Activated B cell treated with CpG ODN at 0.5 μM for 24 hours (primary cell): ENCODE results near the gene CFAP20DC. TPM values are rescaled to one million over a fixed set of nuclear protein-coding genes. Genes with fewer than 3 reads are reported as not detected.

ENCODE experiments used
- ATAC-seq: fragments of 200-7000 bp; cut with Tn5 transposase; one replicate; pipeline ENCODE4 v1.10.0; 2021; ENCODE audit warnings: low read depth, mild to moderate bottlenecking, moderate library complexity
- CTCF ChIA-PET: fragments of 350-600 bp; sonication (Branson Sonifier 250); formaldehyde crosslinking; loops from one replicate; lab custom pipeline; 2021; ENCODE audit warnings: antibody characterized with exemption; lab: Charles Lee
- POLR2A ChIA-PET: fragments of 350-600 bp; sonication (Branson Sonifier 250); formaldehyde crosslinking; loops from one replicate; lab custom pipeline; 2021; ENCODE audit warnings: antibody characterized with exemption; lab: Charles Lee
- DNase-seq: peaks from one replicate; pipeline ENCODE4 v3.0.0; 2022
- H3K27ac Mint-ChIP-seq: one replicate; pipeline ENCODE4 v1.8.0; 2020; ENCODE audit warnings: mixed read lengths
- H3K27me3 Mint-ChIP-seq: one replicate; pipeline ENCODE4 v1.8.0; 2021; ENCODE audit warnings: mixed read lengths
- H3K36me3 Mint-ChIP-seq: one replicate; pipeline ENCODE4 v1.8.0; 2021; ENCODE audit warnings: low read depth, mixed read lengths
- H3K4me1 Mint-ChIP-seq: one replicate; pipeline ENCODE4 v1.8.0; 2021; ENCODE audit warnings: mixed read lengths
- H3K4me3 Mint-ChIP-seq: one replicate; pipeline ENCODE4 v1.8.0; 2020; ENCODE audit warnings: mild to moderate bottlenecking, mixed read lengths
- H3K9me3 Mint-ChIP-seq: one replicate; pipeline ENCODE4 v1.8.0; 2020; ENCODE audit warnings: mixed read lengths
- intact Hi-C: fragments of 100-400 bp; cut with micrococcal nuclease; formaldehyde crosslinking; loops from one replicate; pipeline ENCODE4 v1.15.1; 2024
- total RNA-seq: library from RNA; stranded (reverse); gene quantifications from 2 replicates; pipeline ENCODE4 v1.2.3, GENCODE V29; 2022
- TF ChIP-seq, protein P1 (sequence below): fragments of 200-600 bp; IDR thresholded peaks from one replicate; pipeline ENCODE4 v1.8.0; 2022; ENCODE audit warnings: antibody characterized with exemption, mild to moderate bottlenecking

Gene CFAP20DC
- total RNA-seq, 1 donor from 2014 or later: 1.6 TPM

DNA sequence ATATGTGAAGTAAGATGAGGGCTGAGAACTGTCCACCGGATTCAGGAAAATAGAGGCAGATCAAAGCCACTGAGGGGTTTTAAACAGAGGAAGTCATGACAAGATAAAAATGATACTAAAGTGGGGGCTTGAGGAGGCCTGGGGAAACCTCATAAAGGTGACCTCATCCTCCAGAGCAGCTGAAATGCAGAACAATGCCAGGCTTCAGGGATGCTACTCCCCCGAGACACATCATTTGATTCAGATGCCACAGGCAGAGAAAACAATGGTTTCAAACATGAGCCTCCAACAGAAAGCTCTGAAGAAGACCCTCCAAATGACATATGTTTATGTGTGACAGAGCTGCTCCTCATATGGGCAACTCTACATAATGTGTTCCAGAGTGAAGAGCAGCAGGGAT, 6.4 kb downstream of the CFAP20DC start:
- intact Hi-C loops: no loop called here
- no peak overlapping the region for H3K4me3 Mint-ChIP-seq
- H3K27ac Mint-ChIP-seq: no peak overlapping the region
- H3K36me3 Mint-ChIP-seq: no peaks in the 10 kb centered on the region
- no peaks in the 10 kb centered on the region for H3K27me3 Mint-ChIP-seq
- H3K9me3 Mint-ChIP-seq: no peaks in the 10 kb centered on the region
- ChIA-PET POLR2A (no interaction called here), CTCF (interaction anchor here (1.2 kb wide), 1 partner anchor 9 kb away, joined by 3 read pairs; no protein-coding TSS in a partner anchor)
- ATAC-seq (no peak), DNase-seq (no peak)
- no peaks in the 10 kb centered on the region for H3K4me1 Mint-ChIP-seq
- TF ChIP-seq, protein P1, sequence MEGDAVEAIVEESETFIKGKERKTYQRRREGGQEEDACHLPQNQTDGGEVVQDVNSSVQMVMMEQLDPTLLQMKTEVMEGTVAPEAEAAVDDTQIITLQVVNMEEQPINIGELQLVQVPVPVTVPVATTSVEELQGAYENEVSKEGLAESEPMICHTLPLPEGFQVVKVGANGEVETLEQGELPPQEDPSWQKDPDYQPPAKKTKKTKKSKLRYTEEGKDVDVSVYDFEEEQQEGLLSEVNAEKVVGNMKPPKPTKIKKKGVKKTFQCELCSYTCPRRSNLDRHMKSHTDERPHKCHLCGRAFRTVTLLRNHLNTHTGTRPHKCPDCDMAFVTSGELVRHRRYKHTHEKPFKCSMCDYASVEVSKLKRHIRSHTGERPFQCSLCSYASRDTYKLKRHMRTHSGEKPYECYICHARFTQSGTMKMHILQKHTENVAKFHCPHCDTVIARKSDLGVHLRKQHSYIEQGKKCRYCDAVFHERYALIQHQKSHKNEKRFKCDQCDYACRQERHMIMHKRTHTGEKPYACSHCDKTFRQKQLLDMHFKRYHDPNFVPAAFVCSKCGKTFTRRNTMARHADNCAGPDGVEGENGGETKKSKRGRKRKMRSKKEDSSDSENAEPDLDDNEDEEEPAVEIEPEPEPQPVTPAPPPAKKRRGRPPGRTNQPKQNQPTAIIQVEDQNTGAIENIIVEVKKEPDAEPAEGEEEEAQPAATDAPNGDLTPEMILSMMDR: no peak

DNA sequence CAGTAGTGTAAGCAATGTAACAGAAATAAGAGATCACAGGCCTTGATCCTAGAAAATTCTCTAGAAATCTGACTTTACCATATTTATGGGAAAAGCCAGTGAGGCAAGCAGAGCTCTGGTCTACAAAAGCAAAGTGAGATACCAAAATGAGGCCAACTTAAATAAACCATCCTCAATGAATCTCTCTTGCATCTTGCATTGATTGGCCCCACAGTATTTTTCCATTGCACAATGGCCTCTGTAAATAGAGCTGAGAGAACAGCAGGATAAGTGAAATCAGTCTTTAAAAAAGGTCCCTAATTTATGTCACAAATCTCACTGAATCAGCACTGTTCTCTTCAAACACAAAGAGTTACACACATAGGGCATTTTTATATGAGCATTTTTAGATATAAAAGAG, 8.9 kb downstream of the CFAP20DC start:
- H3K4me3 Mint-ChIP-seq: no peak overlapping the region
- ChIA-PET POLR2A (no interaction called here), CTCF (no interaction called here)
- intact Hi-C loops: no loop called here
- H3K9me3 Mint-ChIP-seq: no peaks in the 10 kb centered on the region
- H3K36me3 Mint-ChIP-seq: no peaks in the 10 kb centered on the region
- no peak for DNase-seq
- TF ChIP-seq, protein P1: no peak
- no peaks in the 10 kb centered on the region for H3K27me3 Mint-ChIP-seq
- H3K27ac Mint-ChIP-seq: no peak overlapping the region
- no peaks in the 10 kb centered on the region for H3K4me1 Mint-ChIP-seq
- ATAC-seq: no peak

DNA sequence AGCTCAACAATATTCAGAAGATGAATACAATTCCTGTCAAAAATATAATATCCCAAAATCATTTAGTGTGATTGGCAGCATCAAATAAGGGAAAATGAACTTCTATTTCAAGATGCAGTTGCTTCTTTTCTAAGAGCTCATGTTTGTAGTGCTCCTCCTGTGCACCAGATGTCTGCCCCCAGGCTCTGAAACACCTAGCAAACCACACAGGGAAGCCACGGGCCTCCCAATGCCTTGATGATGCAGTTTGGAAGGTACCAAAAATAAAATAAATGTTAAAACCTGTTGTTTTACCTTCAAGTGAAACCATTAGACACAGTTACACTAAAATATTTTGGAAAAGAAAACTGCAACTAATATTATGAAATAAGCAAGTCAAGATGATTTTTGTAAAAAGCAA, 22.2 kb downstream of the CFAP20DC start:
- no peak for DNase-seq
- intact Hi-C loops: no loop called here
- H3K36me3 Mint-ChIP-seq: no peaks in the 10 kb centered on the region
- ChIA-PET CTCF (no interaction called here), POLR2A (interaction anchor here (1.1 kb wide), 1 partner anchor 22 kb away, joined by 3 read pairs; no protein-coding TSS in a partner anchor)
- no peaks in the 10 kb centered on the region for H3K27me3 Mint-ChIP-seq
- no peak overlapping the region for H3K4me3 Mint-ChIP-seq
- TF ChIP-seq, protein P1: no peak
- H3K27ac Mint-ChIP-seq: no peak overlapping the region
- ATAC-seq: no peak
- no peaks in the 10 kb centered on the region for H3K9me3 Mint-ChIP-seq
- H3K4me1 Mint-ChIP-seq: peaks cover 5% of the 10 kb centered on the region

DNA sequence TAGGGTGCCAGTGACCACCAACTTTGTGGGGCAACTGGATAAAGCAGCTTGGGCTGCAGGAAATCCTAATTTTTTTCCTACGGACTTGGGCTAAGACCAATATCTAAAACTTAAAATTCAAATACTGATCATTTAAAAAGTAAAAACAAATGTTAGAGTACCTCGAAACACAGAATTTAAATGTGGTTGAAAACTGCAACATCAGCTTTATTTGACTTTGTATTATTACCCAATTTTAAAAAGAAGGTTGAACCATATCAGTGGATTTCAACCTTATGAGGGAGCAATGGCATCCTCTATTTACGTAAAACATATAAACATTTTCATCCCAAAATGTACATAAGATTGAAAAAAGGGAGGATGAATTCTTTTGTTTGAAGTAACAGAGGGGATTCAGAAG, 26.2 kb downstream of the CFAP20DC start:
- Mint-ChIP-seq H3K27ac (no peak overlapping the region), H3K9me3 (no peaks in the 10 kb centered on the region), H3K36me3 (no peaks in the 10 kb centered on the region), H3K4me3 (no peak overlapping the region), H3K4me1 (peaks cover 2% of the 10 kb centered on the region), H3K27me3 (no peaks in the 10 kb centered on the region)
- ATAC-seq (no peak), DNase-seq (no peak)
- ChIA-PET POLR2A (no interaction called here), CTCF (interaction anchor here (0.7 kb wide), 1 partner anchor 29 kb away, joined by 3 read pairs; no protein-coding TSS in a partner anchor)
- TF ChIP-seq, protein P1: no peak
- intact Hi-C loops: no loop called here

GRCh38 chr3:59017617-59017984, 32.2 kb downstream of the CFAP20DC start:
- H3K9me3 Mint-ChIP-seq: peaks cover 3% of the 10 kb centered on the region

More at GRCh38 chr3:59017617-59017984, 32.2 kb downstream of the CFAP20DC start:
- no peak for DNase-seq
- intact Hi-C loops: no loop called here
- no peaks in the 10 kb centered on the region for H3K4me1 Mint-ChIP-seq
- no peak for ATAC-seq
- no peak overlapping the region for H3K27ac Mint-ChIP-seq
- TF ChIP-seq, protein P1: no peak
- CTCF ChIA-PET: interaction anchor here (0.6 to 0.8 kb wide), 2 partner anchors 35 to 78 kb away, joined by 3 read pairs; no protein-coding TSS in a partner anchor
- H3K36me3 Mint-ChIP-seq: no peaks in the 10 kb centered on the region
- no peaks in the 10 kb centered on the region for H3K27me3 Mint-ChIP-seq
- POLR2A ChIA-PET: no interaction called here
- H3K4me3 Mint-ChIP-seq: no peak overlapping the region
